SK-N-SH treated with all-trans-retinoic acid at 6 μM for 48 hours (cell line): ENCODE data around the gene SSBP4.

Source experiments
- BACH2 ChIP-seq: fragments of 250-450 bp; sonication (Bioruptor Pico); IDR thresholded peaks from 2 replicates; pipeline ENCODE4 v1.9.0; 2021; ENCODE audit warnings: mild to moderate bottlenecking, borderline replicate concordance
- CSDC2 ChIP-seq: fragments of 250-450 bp; sonication (Bioruptor Pico); IDR thresholded peaks from 2 replicates; pipeline ENCODE4 v1.5.0; 2020; ENCODE audit warnings: mild to moderate bottlenecking, moderate library complexity
- ISL1 ChIP-seq: fragments of 250-450 bp; sonication (Bioruptor Pico); IDR thresholded peaks from 2 replicates; pipeline ENCODE4 v2.1.2; 2022; ENCODE audit warnings: mild to moderate bottlenecking, moderate library complexity
- PPARA ChIP-seq: fragments of 250-450 bp; sonication (Bioruptor Pico); IDR thresholded peaks from 2 replicates; pipeline ENCODE4 v1.5.0; 2020; ENCODE audit warnings: mild to moderate bottlenecking, borderline replicate concordance
- RARB ChIP-seq: fragments of 250-450 bp; sonication (Bioruptor Pico); IDR thresholded peaks from 2 replicates; pipeline ENCODE4 v1.8.0; 2021; ENCODE audit warnings: mild to moderate bottlenecking, moderate library complexity
- ZFP30 ChIP-seq: fragments of 450-650 bp; formaldehyde crosslinking; IDR thresholded peaks from 2 replicates; pipeline ENCODE4 v1.5.0; 2022; ENCODE audit warnings: mild to moderate bottlenecking, moderate library complexity
- ZNF8 ChIP-seq: fragments of 450-650 bp; formaldehyde crosslinking; IDR thresholded peaks from 2 replicates; pipeline ENCODE4 v1.5.0; 2020; ENCODE audit warnings: mild to moderate bottlenecking, moderate library complexity
- TF ChIP-seq, protein P1 (sequence below): fragments of 250-450 bp; sonication (Bioruptor Pico); IDR thresholded peaks from 2 replicates; pipeline ENCODE4 v1.5.0; 2020; ENCODE audit warnings: mild to moderate bottlenecking, moderate library complexity
- TF ChIP-seq, protein P2 (sequence below): fragments of 250-450 bp; sonication (Bioruptor Pico); IDR thresholded peaks from 2 replicates; pipeline ENCODE4 v1.5.1; 2020; ENCODE audit warnings: low read depth, mild to moderate bottlenecking, moderate library complexity
- TF ChIP-seq, protein P3 (sequence below): fragments of 250-450 bp; sonication (Bioruptor Pico); IDR thresholded peaks from 2 replicates; pipeline ENCODE4 v1.8.0; 2021; ENCODE audit warnings: low read depth, mild to moderate bottlenecking, moderate library complexity, borderline replicate concordance

DNA sequence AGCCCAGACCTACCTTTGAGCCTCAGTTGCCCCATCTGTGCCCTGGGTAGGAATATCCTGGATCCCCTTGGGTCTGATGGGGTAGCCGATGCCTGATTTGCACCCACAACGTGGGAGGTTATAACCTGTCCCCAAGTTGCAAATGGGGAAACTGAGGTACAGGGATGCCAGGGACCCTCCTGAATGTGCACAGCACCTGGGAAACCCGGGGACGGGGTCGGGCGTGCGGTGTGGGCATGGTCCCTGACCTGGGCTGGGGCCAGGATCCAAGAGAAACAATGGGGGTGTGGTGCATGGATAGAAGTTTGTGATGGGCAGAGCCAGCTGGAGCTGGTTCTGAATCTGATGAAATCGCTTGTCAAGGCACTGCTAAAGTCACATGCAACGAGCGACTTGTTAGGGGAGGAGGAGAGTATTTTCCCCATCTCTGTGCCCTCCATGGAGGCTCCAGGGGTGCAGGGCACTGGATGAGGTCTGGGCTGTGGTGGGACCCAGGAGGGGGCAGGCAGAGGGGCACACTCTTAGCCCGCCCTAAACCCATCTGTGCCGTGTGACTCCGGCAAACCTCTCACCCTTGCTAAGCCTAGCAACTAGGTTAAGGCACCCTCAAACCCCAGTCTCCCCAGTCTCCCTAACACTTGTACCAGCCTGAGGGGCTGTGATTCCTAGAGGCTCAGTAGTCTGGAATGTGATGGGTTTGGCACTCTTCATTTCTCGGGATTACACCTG, 32.5 kb upstream of the SSBP4 start:
- TF ChIP-seq BACH2 (CRISPR knock-in tag), result no peak
- TF ChIP-seq CSDC2 (CRISPR knock-in tag), result no peak
- no peak for TF ChIP-seq PPARA (CRISPR knock-in tag)
- TF ChIP-seq, protein P1, sequence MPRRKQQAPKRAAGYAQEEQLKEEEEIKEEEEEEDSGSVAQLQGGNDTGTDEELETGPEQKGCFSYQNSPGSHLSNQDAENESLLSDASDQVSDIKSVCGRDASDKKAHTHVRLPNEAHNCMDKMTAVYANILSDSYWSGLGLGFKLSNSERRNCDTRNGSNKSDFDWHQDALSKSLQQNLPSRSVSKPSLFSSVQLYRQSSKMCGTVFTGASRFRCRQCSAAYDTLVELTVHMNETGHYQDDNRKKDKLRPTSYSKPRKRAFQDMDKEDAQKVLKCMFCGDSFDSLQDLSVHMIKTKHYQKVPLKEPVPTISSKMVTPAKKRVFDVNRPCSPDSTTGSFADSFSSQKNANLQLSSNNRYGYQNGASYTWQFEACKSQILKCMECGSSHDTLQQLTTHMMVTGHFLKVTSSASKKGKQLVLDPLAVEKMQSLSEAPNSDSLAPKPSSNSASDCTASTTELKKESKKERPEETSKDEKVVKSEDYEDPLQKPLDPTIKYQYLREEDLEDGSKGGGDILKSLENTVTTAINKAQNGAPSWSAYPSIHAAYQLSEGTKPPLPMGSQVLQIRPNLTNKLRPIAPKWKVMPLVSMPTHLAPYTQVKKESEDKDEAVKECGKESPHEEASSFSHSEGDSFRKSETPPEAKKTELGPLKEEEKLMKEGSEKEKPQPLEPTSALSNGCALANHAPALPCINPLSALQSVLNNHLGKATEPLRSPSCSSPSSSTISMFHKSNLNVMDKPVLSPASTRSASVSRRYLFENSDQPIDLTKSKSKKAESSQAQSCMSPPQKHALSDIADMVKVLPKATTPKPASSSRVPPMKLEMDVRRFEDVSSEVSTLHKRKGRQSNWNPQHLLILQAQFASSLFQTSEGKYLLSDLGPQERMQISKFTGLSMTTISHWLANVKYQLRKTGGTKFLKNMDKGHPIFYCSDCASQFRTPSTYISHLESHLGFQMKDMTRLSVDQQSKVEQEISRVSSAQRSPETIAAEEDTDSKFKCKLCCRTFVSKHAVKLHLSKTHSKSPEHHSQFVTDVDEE, result no peak
- no peak for TF ChIP-seq ZNF8 (CRISPR knock-in tag)
- no peak for TF ChIP-seq ISL1 (CRISPR knock-in tag)
- TF ChIP-seq, protein P2, sequence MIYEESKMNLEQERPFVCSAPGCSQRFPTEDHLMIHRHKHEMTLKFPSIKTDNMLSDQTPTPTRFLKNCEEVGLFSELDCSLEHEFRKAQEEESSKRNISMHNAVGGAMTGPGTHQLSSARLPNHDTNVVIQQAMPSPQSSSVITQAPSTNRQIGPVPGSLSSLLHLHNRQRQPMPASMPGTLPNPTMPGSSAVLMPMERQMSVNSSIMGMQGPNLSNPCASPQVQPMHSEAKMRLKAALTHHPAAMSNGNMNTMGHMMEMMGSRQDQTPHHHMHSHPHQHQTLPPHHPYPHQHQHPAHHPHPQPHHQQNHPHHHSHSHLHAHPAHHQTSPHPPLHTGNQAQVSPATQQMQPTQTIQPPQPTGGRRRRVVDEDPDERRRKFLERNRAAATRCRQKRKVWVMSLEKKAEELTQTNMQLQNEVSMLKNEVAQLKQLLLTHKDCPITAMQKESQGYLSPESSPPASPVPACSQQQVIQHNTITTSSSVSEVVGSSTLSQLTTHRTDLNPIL (CRISPR knock-in tag), result no peak
- no peak for TF ChIP-seq ZFP30 (CRISPR knock-in tag)
- no peak for TF ChIP-seq RARB (CRISPR knock-in tag)
- TF ChIP-seq, protein P3, sequence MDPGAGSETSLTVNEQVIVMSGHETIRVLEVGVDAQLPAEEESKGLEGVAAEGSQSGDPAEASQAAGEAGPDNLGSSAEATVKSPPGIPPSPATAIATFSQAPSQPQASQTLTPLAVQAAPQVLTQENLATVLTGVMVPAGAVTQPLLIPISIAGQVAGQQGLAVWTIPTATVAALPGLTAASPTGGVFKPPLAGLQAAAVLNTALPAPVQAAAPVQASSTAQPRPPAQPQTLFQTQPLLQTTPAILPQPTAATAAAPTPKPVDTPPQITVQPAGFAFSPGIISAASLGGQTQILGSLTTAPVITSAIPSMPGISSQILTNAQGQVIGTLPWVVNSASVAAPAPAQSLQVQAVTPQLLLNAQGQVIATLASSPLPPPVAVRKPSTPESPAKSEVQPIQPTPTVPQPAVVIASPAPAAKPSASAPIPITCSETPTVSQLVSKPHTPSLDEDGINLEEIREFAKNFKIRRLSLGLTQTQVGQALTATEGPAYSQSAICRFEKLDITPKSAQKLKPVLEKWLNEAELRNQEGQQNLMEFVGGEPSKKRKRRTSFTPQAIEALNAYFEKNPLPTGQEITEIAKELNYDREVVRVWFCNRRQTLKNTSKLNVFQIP (CRISPR knock-in tag), result no peak
